ENCODE data around the gene APBA1.

APBA1 gene

GRCh38 chr9:69674716-69675438 is 2.7 kb upstream of the APBA1 start:
- TF ChIP-seq CTCF (IDR thresholded peaks at IDR 0.05; ENCODE audit: control insufficient read depth, extremely low read depth, insufficient read depth) = no peak
- no peak for DNase-seq (ENCODE audit: low read depth)
- H3K4me3 ChIP-seq (ENCODE audit: low read depth, low read length) = no peak overlapping the region

- no peak for DNase-seq (ENCODE audit: low read depth)
- TF ChIP-seq CTCF (IDR thresholded peaks at IDR 0.05; ENCODE audit: control insufficient read depth, extremely low read depth, insufficient read depth) = 0 out of 2 replicates have a peak, but pooled peaks have one; percentile 15
- no peak overlapping the region for H3K4me3 ChIP-seq (ENCODE audit: low read depth, low read length)
Measured at GRCh38 chr9:69674112-69674685, 2.0 kb upstream of the APBA1 start.

- DNase-seq (ENCODE audit: low read depth) = no peak
- TF ChIP-seq CTCF (IDR thresholded peaks at IDR 0.05; ENCODE audit: control insufficient read depth, extremely low read depth, insufficient read depth) = no peak
- no peak overlapping the region; the same call in 1 of the 2 replicates for H3K4me3 ChIP-seq (ENCODE audit: low read depth, low read length)
Measured at GRCh38 chr9:69673311-69673640, 1.1 kb upstream of the APBA1 start.

GRCh38 chr9:69672596-69673310 is 582 bp upstream of the APBA1 start:
- DNase-seq (ENCODE audit: low read depth) = peak; percentile 53
- H3K4me3 ChIP-seq (ENCODE audit: low read depth, low read length) = peak overlapping the region; percentile 63

GRCh38 chr9:69671311-69671878 is 776 bp downstream of the APBA1 start:
- DNase-seq (ENCODE audit: low read depth) = no peak
- no peak for TF ChIP-seq CTCF (IDR thresholded peaks at IDR 0.05; ENCODE audit: control insufficient read depth, extremely low read depth, insufficient read depth)
- peak overlapping the region; percentile 50 for H3K4me3 ChIP-seq (ENCODE audit: low read depth, low read length)

More at GRCh38 chr9:69672596-69673310, 582 bp upstream of the APBA1 start:
- TF ChIP-seq CTCF (IDR thresholded peaks at IDR 0.05; ENCODE audit: control insufficient read depth, extremely low read depth, insufficient read depth) = peak; percentile 89

- no peak for DNase-seq (ENCODE audit: low read depth)
- no peak overlapping the region for H3K4me3 ChIP-seq (ENCODE audit: low read depth, low read length)
- TF ChIP-seq CTCF (IDR thresholded peaks at IDR 0.05; ENCODE audit: control insufficient read depth, extremely low read depth, insufficient read depth) = no peak
Measured at GRCh38 chr9:69667306-69667705, 4.9 kb downstream of the APBA1 start.

Data from LNCaP clone FGC (cell line).